Measurements from ENCODE around the gene KSR1. TPM values are rescaled to one million over a fixed set of nuclear protein-coding genes. Genes with fewer than 3 reads are reported as not detected.

Gene KSR1
- total RNA-seq, 2 experiments from 2014 or later: 96.6 to 113 TPM

GRCh38 chr17:27539794-27540317, 83.6 kb downstream of the KSR1 start:
- no peak for ATAC-seq
- no peaks in the 10 kb centered on the region for H3K9me3 Mint-ChIP-seq (ENCODE audit: low read depth)
- peaks cover 12% of the 10 kb centered on the region for H3K36me3 Mint-ChIP-seq (ENCODE audit: low read depth)
- CTCF ChIA-PET: interaction anchor here (0.8 to 1.7 kb wide), 2 partner anchors 60 to 71 kb away, joined by 3 to 6 read pairs; no protein-coding TSS in a partner anchor
- no peaks in the 10 kb centered on the region for H3K27me3 Mint-ChIP-seq
- intact Hi-C loops (cut with DNase I, micrococcal nuclease): loop anchor here (5.0 to 10.0 kb wide), 4 partner anchors 185 to 502 kb away; partner anchors contain the start of genes NLK (in 1 of the 2) and WSB1 (in 1 of the 2)
- no peak for DNase-seq
- peaks cover 77% of the 10 kb centered on the region for H3K4me1 Mint-ChIP-seq
- no peak overlapping the region for H3K27ac Mint-ChIP-seq
- H3K4me3 Mint-ChIP-seq: no peak overlapping the region
- POLR2A ChIA-PET: interaction anchor here (0.7 kb wide), 1 partner anchor 20 kb away, joined by 3 read pairs; no protein-coding TSS in a partner anchor

GRCh38 chr17:27540318-27541101, 84.3 kb downstream of the KSR1 start:
- H3K27me3 Mint-ChIP-seq: no peaks in the 10 kb centered on the region
- intact Hi-C loops (cut with DNase I, micrococcal nuclease): loop anchor here (5.0 to 10.0 kb wide), 4 partner anchors 186 to 502 kb away; partner anchors contain the start of genes NLK (in 1 of the 2) and WSB1 (in 1 of the 2)
- CTCF ChIA-PET: interaction anchor here (0.6 to 1.7 kb wide), 4 partner anchors 10 to 71 kb away, joined by 3 to 6 read pairs (median 3); no protein-coding TSS in a partner anchor

GRCh38 chr17:27541301-27542023, 85.2 kb downstream of the KSR1 start:
- POLR2A ChIA-PET: no interaction called here
- Mint-ChIP-seq H3K27ac (peak overlapping the region; percentile 43), H3K4me3 (no peak overlapping the region), H3K4me1 (peaks cover 83% of the 10 kb centered on the region), H3K36me3 (ENCODE audit: low read depth) (peaks cover 9% of the 10 kb centered on the region), H3K27me3 (no peaks in the 10 kb centered on the region), H3K9me3 (ENCODE audit: low read depth) (no peaks in the 10 kb centered on the region)
- no peak for ATAC-seq
- DNase-seq: no peak
- CTCF ChIA-PET: interaction anchor here (1.2 to 1.7 kb wide), 2 partner anchors 58 to 61 kb away, joined by 3 to 6 read pairs; no protein-coding TSS in a partner anchor
- intact Hi-C loops (cut with DNase I, micrococcal nuclease): loop anchor here (5.0 to 10.0 kb wide), 4 partner anchors 187 to 501 kb away; partner anchors contain the start of genes NLK (in 1 of the 2) and WSB1 (in 1 of the 2)

More at GRCh38 chr17:27540318-27541101, 84.3 kb downstream of the KSR1 start:
- no peak for ATAC-seq
- Mint-ChIP-seq H3K4me3 (no peak overlapping the region), H3K27ac (no peak overlapping the region), H3K9me3 (ENCODE audit: low read depth) (no peaks in the 10 kb centered on the region), H3K36me3 (ENCODE audit: low read depth) (peaks cover 10% of the 10 kb centered on the region), H3K4me1 (peaks cover 78% of the 10 kb centered on the region)
- DNase-seq: no peak
- POLR2A ChIA-PET: interaction anchor here (0.7 kb wide), 1 partner anchor 21 kb away, joined by 3 read pairs; no protein-coding TSS in a partner anchor

GRCh38 chr17:27542841-27543463, 86.7 kb downstream of the KSR1 start:
- ATAC-seq (no peak), DNase-seq (no peak)
- Mint-ChIP-seq H3K9me3 (ENCODE audit: low read depth) (no peaks in the 10 kb centered on the region), H3K4me3 (no peak overlapping the region), H3K36me3 (ENCODE audit: low read depth) (peaks cover 9% of the 10 kb centered on the region), H3K27ac (no peak overlapping the region), H3K27me3 (no peaks in the 10 kb centered on the region), H3K4me1 (peaks cover 87% of the 10 kb centered on the region)
- ChIA-PET CTCF (interaction anchor here (0.6 to 1.0 kb wide), 3 partner anchors 57 to 76 kb away, joined by 3 to 5 read pairs (median 3); no protein-coding TSS in a partner anchor), POLR2A (no interaction called here)
- intact Hi-C loops (cut with DNase I, micrococcal nuclease): loop anchor here (5.0 to 10.0 kb wide), 4 partner anchors 188 to 499 kb away; partner anchors contain the start of genes NLK (in 1 of the 2) and WSB1 (in 1 of the 2)

- ATAC-seq (no peak), DNase-seq (no peak)
- ChIA-PET POLR2A (interaction anchor here (2.4 kb wide), 1 partner anchor 77 kb away, joined by 17 read pairs; no protein-coding TSS in a partner anchor), CTCF (no interaction called here)
- Mint-ChIP-seq H3K9me3 (ENCODE audit: low read depth) (no peaks in the 10 kb centered on the region), H3K4me3 (peak overlapping the region; percentile 62), H3K27me3 (no peaks in the 10 kb centered on the region), H3K36me3 (ENCODE audit: low read depth) (peaks cover 9% of the 10 kb centered on the region), H3K4me1 (peaks cover 83% of the 10 kb centered on the region), H3K27ac (peak overlapping the region; percentile 93)
- intact Hi-C loops (cut with DNase I, micrococcal nuclease): loop anchor here (5.0 to 10.0 kb wide), 4 partner anchors 189 to 499 kb away; partner anchors contain the start of genes NLK (in 1 of the 2) and WSB1 (in 1 of the 2)
Measured at GRCh38 chr17:27543464-27543856, 87.2 kb downstream of the KSR1 start.

GRCh38 chr17:27543958-27544349, 87.7 kb downstream of the KSR1 start:
- Mint-ChIP-seq H3K27ac (peak overlapping the region; percentile 93), H3K36me3 (ENCODE audit: low read depth) (peaks cover 9% of the 10 kb centered on the region), H3K27me3 (no peaks in the 10 kb centered on the region), H3K4me1 (peaks cover 83% of the 10 kb centered on the region), H3K4me3 (peak overlapping the region; percentile 62), H3K9me3 (ENCODE audit: low read depth) (no peaks in the 10 kb centered on the region)
- CTCF ChIA-PET: interaction anchor here (0.6 to 2.5 kb wide), 14 partner anchors 10 to 163 kb away, joined by 3 to 16 read pairs (median 4); no protein-coding TSS in a partner anchor
- ATAC-seq: no peak
- DNase-seq: no peak
- POLR2A ChIA-PET: interaction anchor here (0.6 to 2.4 kb wide), 12 partner anchors 22 to 249 kb away, joined by 3 to 23 read pairs (median 6); no protein-coding TSS in a partner anchor
- intact Hi-C loops (cut with DNase I, micrococcal nuclease): loop anchor here (1.0 to 10.0 kb wide), 13 partner anchors 18 to 498 kb away; partner anchors contain the start of genes KSR1 (in 1 of the 2), NLK (in 1 of the 2) and WSB1 (in 1 of the 2)

- H3K27ac Mint-ChIP-seq: peak overlapping the region; percentile 93
- intact Hi-C loops (cut with DNase I, micrococcal nuclease): loop anchor here (1.0 to 10.0 kb wide), 13 partner anchors 18 to 498 kb away; partner anchors contain the start of genes KSR1 (in 1 of the 2), NLK (in 1 of the 2) and WSB1 (in 1 of the 2)
- DNase-seq: peak; percentile 89
- peak overlapping the region; percentile 62 for H3K4me3 Mint-ChIP-seq
- CTCF ChIA-PET: interaction anchor here (0.6 to 2.6 kb wide), 20 partner anchors 9 to 759 kb away, joined by 3 to 16 read pairs (median 4); no protein-coding TSS in a partner anchor
- POLR2A ChIA-PET: interaction anchor here (0.6 to 2.4 kb wide), 12 partner anchors 21 to 250 kb away, joined by 3 to 23 read pairs (median 6); no protein-coding TSS in a partner anchor
- H3K4me1 Mint-ChIP-seq: peaks cover 80% of the 10 kb centered on the region
- peaks cover 10% of the 10 kb centered on the region for H3K36me3 Mint-ChIP-seq (ENCODE audit: low read depth)
- ATAC-seq: peak; percentile 83
- no peaks in the 10 kb centered on the region for H3K9me3 Mint-ChIP-seq (ENCODE audit: low read depth)
- H3K27me3 Mint-ChIP-seq: no peaks in the 10 kb centered on the region
Measured at GRCh38 chr17:27544350-27545131, 88.3 kb downstream of the KSR1 start.

GRCh38 chr17:27545562-27546229, 89.4 kb downstream of the KSR1 start:
- ATAC-seq: no peak
- Mint-ChIP-seq H3K27ac (peak overlapping the region; percentile 93), H3K4me1 (peaks cover 68% of the 10 kb centered on the region), H3K27me3 (no peaks in the 10 kb centered on the region), H3K4me3 (peak overlapping the region; percentile 62), H3K9me3 (ENCODE audit: low read depth) (no peaks in the 10 kb centered on the region), H3K36me3 (ENCODE audit: low read depth) (peaks cover 14% of the 10 kb centered on the region)
- ChIA-PET CTCF (interaction anchor here (0.6 to 2.6 kb wide), 11 partner anchors 8 to 164 kb away, joined by 3 to 16 read pairs (median 5); no protein-coding TSS in a partner anchor), POLR2A (interaction anchor here (1.1 to 2.4 kb wide), 6 partner anchors 17 to 79 kb away, joined by 3 to 17 read pairs (median 4); no protein-coding TSS in a partner anchor)
- intact Hi-C loops (cut with DNase I, micrococcal nuclease): loop anchor here (2.0 to 10.0 kb wide), 5 partner anchors 17 to 491 kb away; partner anchors contain the start of gene WSB1 (in 1 of the 2)
- no peak for DNase-seq

Data from activated CD4-positive, alpha-beta T cell treated with anti-CD3 and anti-CD28 coated beads for 36 hours (primary cell).